GM12864 (cell line): ENCODE data around the gene ZNF672.

Experiments
- DNase-seq: peaks from one replicate; pipeline ENCODE4 v3.0.0-alpha.2; 2011; ENCODE audit warnings: low read depth
- H3K4me3 ChIP-seq: 2 replicates; pipeline ENCODE4 v1.5.1; 2011; ENCODE audit warnings: mild to moderate bottlenecking, low read depth, low read length, control low read depth
- TF ChIP-seq, protein P1 (sequence below): IDR thresholded peaks from 2 replicates; pipeline ENCODE4 v1.5.1; 2011; ENCODE audit warnings: low read depth, mild to moderate bottlenecking, moderate library complexity, low read length, control low read depth, inconsistent platforms; ENCODE audit errors: missing control alignments

The ZNF672 gene

DNA sequence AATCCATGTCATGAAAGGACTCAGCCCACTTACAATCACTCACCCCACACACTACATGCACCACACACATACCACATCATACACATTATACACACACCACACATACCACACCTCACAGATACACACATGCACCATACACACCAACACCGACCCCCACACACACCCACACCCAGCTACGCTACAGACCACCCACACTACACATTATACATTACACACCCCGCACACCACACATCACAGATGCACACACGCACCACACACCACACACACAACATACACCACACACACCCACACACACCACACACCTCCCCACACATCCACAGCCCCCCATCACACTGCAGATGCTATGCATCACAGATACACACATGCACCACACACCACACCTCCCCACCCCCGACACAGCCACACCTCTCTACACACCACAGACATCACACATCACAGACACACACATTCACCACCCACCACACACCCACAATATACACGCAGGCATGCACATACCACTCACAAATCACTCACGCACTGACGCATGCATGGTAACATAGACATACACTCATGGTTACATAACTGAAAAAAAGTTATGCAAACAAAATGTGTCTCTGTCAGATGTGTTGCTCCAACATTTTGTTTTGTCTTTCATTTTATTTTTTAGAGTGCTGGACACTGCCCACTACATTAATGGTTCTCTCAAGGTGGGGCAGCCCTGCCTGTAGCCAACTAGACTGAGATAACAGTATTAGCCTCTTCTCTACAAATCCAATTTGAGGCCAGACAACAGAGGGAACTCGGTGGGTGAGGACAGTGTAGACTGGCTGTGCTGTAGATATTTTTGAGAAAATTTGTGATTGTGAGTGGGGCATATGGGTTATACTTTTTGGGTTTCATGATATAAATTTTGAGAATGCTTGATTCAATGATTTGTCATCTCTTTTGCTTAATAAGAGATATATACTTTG, 52.8 kb downstream of the ZNF672 start:
- no peak for DNase-seq
- TF ChIP-seq, protein P1, sequence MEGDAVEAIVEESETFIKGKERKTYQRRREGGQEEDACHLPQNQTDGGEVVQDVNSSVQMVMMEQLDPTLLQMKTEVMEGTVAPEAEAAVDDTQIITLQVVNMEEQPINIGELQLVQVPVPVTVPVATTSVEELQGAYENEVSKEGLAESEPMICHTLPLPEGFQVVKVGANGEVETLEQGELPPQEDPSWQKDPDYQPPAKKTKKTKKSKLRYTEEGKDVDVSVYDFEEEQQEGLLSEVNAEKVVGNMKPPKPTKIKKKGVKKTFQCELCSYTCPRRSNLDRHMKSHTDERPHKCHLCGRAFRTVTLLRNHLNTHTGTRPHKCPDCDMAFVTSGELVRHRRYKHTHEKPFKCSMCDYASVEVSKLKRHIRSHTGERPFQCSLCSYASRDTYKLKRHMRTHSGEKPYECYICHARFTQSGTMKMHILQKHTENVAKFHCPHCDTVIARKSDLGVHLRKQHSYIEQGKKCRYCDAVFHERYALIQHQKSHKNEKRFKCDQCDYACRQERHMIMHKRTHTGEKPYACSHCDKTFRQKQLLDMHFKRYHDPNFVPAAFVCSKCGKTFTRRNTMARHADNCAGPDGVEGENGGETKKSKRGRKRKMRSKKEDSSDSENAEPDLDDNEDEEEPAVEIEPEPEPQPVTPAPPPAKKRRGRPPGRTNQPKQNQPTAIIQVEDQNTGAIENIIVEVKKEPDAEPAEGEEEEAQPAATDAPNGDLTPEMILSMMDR: no peak
- no peak overlapping the region for H3K4me3 ChIP-seq

DNA sequence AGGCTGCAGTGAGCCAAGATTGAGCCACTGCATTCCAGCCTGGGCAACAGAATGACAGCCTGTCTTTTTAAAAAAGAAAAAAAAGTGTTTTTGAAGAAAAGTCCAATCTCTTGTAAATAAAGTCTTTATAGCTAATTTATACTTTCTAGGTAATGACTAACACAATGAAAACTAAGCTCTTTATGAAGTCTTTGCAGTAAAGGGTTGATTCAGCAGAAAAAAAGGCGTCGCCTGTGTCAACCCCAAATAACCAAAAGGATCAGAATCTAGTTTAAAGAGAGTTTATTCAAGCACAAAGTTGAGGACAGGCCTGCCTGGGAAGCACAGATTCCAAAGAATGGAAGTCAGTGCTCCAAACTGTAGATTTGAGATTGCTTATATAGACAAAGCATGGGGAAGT, 53.7 kb downstream of the ZNF672 start:
- H3K4me3 ChIP-seq: no peak overlapping the region
- TF ChIP-seq, protein P1: no peak
- no peak for DNase-seq

DNA sequence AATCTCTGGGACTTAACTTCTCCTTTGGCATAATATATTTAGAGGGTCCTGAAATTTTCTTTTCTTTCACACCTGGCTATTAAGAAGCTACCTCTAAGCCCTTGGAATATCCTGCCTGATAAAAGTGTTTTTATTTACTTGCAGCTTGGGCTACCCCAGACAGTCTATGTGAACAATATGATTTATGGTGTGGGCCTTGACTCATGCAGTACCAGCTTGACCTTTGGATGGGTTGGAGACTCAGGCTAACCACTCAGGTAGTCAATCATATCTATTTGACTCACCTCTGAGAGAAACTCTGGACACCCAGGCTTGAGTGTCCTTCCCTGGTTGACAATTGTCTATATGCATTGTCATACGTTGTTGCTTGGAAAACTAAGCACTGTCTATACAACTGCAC, 54.6 kb downstream of the ZNF672 start:
- H3K4me3 ChIP-seq: no peak overlapping the region
- TF ChIP-seq, protein P1: no peak
- no peak for DNase-seq

DNA sequence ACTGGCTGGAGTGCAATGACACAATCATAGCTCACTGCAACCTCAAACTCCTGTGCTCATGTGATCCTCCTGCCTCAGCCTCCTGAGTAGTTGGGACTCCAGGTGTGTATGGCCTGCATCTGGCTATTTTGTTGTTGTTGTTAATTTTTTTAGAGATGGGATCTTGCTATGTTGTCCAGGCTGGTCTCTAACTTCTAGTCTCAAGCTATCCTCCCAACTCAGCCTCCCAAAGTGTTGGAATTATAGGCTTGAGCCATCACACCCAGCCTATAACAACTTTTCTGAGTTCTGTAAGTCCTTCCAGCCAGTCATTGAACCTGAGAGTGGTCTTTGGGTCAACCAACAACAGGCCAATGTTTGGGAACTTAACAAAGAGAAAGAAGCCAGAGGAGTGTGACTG, 56.8 kb downstream of the ZNF672 start:
- H3K4me3 ChIP-seq: no peak overlapping the region
- TF ChIP-seq, protein P1: no peak
- DNase-seq: no peak

DNA sequence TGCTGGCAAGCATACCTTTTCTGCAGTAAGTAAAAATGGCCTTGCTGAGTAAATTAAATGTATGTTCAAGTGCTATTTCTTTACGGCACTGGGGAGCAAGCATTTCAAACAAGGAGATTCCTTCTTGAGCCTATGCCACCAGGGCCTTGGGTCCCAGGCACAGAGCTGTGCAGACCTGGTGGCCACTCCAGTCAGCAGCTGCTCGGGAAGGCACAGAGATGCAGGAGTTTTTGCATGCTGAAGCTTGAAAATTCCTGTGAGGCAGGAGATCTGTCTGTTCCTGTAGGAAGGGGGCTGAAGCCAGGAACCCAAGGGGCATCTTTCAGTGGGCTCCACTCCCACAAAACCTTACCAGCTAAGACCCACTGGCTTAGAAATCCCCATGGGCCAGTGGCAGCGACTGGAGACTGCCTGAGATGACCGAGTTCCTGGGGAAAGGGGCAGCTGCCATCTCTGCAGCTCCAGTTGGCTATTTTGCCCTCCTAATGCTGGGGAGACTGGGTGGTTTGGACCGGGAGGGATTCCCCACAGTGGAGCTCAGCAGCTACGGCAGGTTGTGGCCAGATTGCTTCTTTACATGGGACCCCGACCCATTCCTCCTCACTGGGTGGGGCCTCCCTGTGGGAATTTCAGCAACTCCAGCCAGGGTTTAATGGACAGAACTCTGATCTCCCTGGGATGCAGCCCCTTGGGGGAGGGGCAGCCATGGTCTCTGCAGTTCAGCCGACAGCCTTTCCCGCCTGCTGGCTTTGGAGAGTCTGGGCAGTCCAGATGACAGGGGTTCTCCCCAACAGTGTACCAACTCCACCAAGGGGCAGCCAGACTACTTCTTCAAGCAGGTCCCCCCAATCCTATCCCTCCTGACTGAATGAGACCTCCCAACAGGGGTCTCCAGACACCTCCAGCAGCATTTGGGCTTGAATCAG, 59.7 kb downstream of the ZNF672 start:
- no peak overlapping the region for H3K4me3 ChIP-seq
- DNase-seq: no peak
- TF ChIP-seq, protein P1: no peak
